Gastrocnemius medialis (tissue), 4 donors: ENCODE results near the gene PRKN. TPM values are rescaled to one million over a fixed set of nuclear protein-coding genes. Genes with fewer than 3 reads are reported as not detected.

Experiments used
- ATAC-seq, 2 donors: fragments of 150-250 bp; one replicate each; pipeline ENCODE4 v1.9.1; 2016
- DNase-seq, 2 donors: peaks; one replicate each; pipeline ENCODE4 v3.0.0-alpha.2; 2019
- H3K27ac ChIP-seq, 4 donors: fragments of 200-600 bp; sonication (generic); 1 replicate in 1 of 4; 2 replicates in 3 of 4; pipeline ENCODE4 v1.5.1; 2016 to 2018; ENCODE audit warnings: mild to moderate bottlenecking in 2 of 4, moderate library complexity in 1 of 4
- H3K27me3 ChIP-seq, 3 donors: fragments of 200-600 bp; sonication (generic) in 2 of 3; 1 replicate in 1 of 3; 2 replicates in 2 of 3; pipeline versions ENCODE4 v1.5.1 to v1.6.0; 2016 to 2019; ENCODE audit warnings: mild to moderate bottlenecking in 1 of 3, moderate library complexity in 1 of 3
- H3K36me3 ChIP-seq, 2 donors: fragments of 200-600 bp; sonication (generic) in 1 of 2; one replicate each; pipeline ENCODE4 v1.5.1; 2017 to 2018
- H3K4me1 ChIP-seq, 2 donors: fragments of 200-600 bp; sonication (generic) in 1 of 2; one replicate each; pipeline ENCODE4 v1.5.1; 2016 to 2017; ENCODE audit warnings: mild to moderate bottlenecking in 2 of 2
- H3K4me3 ChIP-seq, 4 donors: fragments of 200-600 bp; sonication (generic) in 3 of 4; 1 replicate in 1 of 4; 2 replicates in 3 of 4; pipeline ENCODE4 v1.5.1; 2016 to 2019; ENCODE audit warnings: mild to moderate bottlenecking in 2 of 4
- H3K9me3 ChIP-seq, 3 donors: fragments of 200-600 bp; sonication (generic) in 2 of 3; 1 replicate in 1 of 3; 2 replicates in 2 of 3; pipeline ENCODE4 v1.5.1; 2016 to 2019
- CTCF ChIP-seq, 5 experiments: fragments of 450-650 bp in 3 of 5; fragments of 200-600 bp in 2 of 5; sonication (generic) in 2 of 5; IDR thresholded peaks in 4 of 5; conservative IDR thresholded peaks in 1 of 5; 1 replicate in 4 of 5; 2 replicates in 1 of 5; pipeline ENCODE4 v1.5.1; 2016 to 2019; ENCODE audit warnings: antibody characterized with exemption in 5 of 5, mild to moderate bottlenecking in 3 of 5, moderate library complexity in 3 of 5
- POLR2A ChIP-seq, 2 donors: fragments of 450-650 bp; IDR thresholded peaks; one replicate each; pipeline ENCODE4 v1.6.1; 2017; ENCODE audit warnings: antibody characterized with exemption in 2 of 2, mild to moderate bottlenecking in 2 of 2, moderate library complexity in 2 of 2
- in situ Hi-C, 4 donors: fragments of 200-750 bp; cut with MboI; loops; one replicate each; pipeline versions ENCODE4 v1.15.0 to v1.8.0; 2017; ENCODE audit warnings: low sequenced_read_pairs in 4 of 4
- intact Hi-C: fragments of 100-400 bp; cut with DNase I; formaldehyde crosslinking; loops from one replicate; pipeline ENCODE4 v1.15.1; 2023; ENCODE audit warnings: low total_unique reads
- total RNA-seq, 4 donors: library from RNA; depleted of rRNA; stranded (reverse); fragments of >200 nt; gene quantifications; one replicate each; pipeline versions ENCODE4 v1.1.0 to v1.2.3, GENCODE V29; 2016

The PRKN gene
- total RNA-seq, 4 donors from 2014 or later = 8.4 to 21.6 (median 13.7) TPM

GRCh38 chr6:162701551-162701950 lies 26.0 kb downstream of the PRKN start:
- DNase-seq = no peak
- intact Hi-C loops = no loop called here
- no peaks in the 10 kb centered on the region for H3K9me3 ChIP-seq

GRCh38 chr6:162700966-162701365 lies 26.6 kb downstream of the PRKN start:
- no peaks in the 10 kb centered on the region for H3K36me3 ChIP-seq
- no peak for ATAC-seq

More at GRCh38 chr6:162701551-162701950, 26.0 kb downstream of the PRKN start:
- Histone ChIP-seq H3K4me3 (no peak overlapping the region), H3K27me3 (no peaks in the 10 kb centered on the region), H3K4me1 (peaks cover 12 to 14% of the 10 kb centered on the region in 2 donors), H3K36me3 (no peaks in the 10 kb centered on the region), H3K27ac (no peak overlapping the region)
- ATAC-seq = no peak
- in situ Hi-C loops = no loop called here
- TF ChIP-seq POLR2A (IDR thresholded peaks at IDR 0.05) = no peak
- TF ChIP-seq CTCF (IDR thresholded peaks at IDR 0.05 in 4 of 5, conservative IDR thresholded peaks at IDR 0.05 in 1 of 5) = no peak

GRCh38 chr6:162699961-162700360 lies 27.6 kb downstream of the PRKN start:
- DNase-seq = no peak
- no peak overlapping the region for H3K27ac ChIP-seq
- H3K9me3 ChIP-seq = no peaks in the 10 kb centered on the region
- TF ChIP-seq CTCF (IDR thresholded peaks at IDR 0.05 in 4 of 5, conservative IDR thresholded peaks at IDR 0.05 in 1 of 5) (no peak), POLR2A (IDR thresholded peaks at IDR 0.05) (no peak)
- no peak overlapping the region for H3K4me3 ChIP-seq
- H3K27me3 ChIP-seq = no peaks in the 10 kb centered on the region
- intact Hi-C loops = no loop called here
- no peak for ATAC-seq
- in situ Hi-C loops = no loop called here
- no peaks in the 10 kb centered on the region for H3K4me1 ChIP-seq
- no peaks in the 10 kb centered on the region for H3K36me3 ChIP-seq

More at GRCh38 chr6:162700966-162701365, 26.6 kb downstream of the PRKN start:
- TF ChIP-seq POLR2A (IDR thresholded peaks at IDR 0.05) = no peak
- no peak for TF ChIP-seq CTCF (IDR thresholded peaks at IDR 0.05 in 4 of 5, conservative IDR thresholded peaks at IDR 0.05 in 1 of 5)
- Histone ChIP-seq H3K9me3 (no peaks in the 10 kb centered on the region), H3K4me1 (peaks cover 7 to 8% of the 10 kb centered on the region in 2 donors), H3K4me3 (no peak overlapping the region), H3K27me3 (no peaks in the 10 kb centered on the region), H3K27ac (no peak overlapping the region)
- intact Hi-C loops (no loop called here), in situ Hi-C loops (no loop called here)
- no peak for DNase-seq

- Histone ChIP-seq H3K27ac (no peak overlapping the region), H3K36me3 (no peaks in the 10 kb centered on the region), H3K9me3 (no peaks in the 10 kb centered on the region), H3K27me3 (no peaks in the 10 kb centered on the region), H3K4me1 (no peaks in the 10 kb centered on the region), H3K4me3 (no peak overlapping the region)
- intact Hi-C loops = no loop called here
- in situ Hi-C loops = no loop called here
- DNase-seq (no peak), ATAC-seq (no peak)
- TF ChIP-seq POLR2A (IDR thresholded peaks at IDR 0.05) (no peak), CTCF (IDR thresholded peaks at IDR 0.05 in 4 of 5, conservative IDR thresholded peaks at IDR 0.05 in 1 of 5) (no peak)
These were observed 29.1 kb downstream of the PRKN start for GRCh38 chr6:162698440-162698839.

GRCh38 chr6:162697872-162698403 lies 29.6 kb downstream of the PRKN start:
- Histone ChIP-seq H3K4me1 (no peaks in the 10 kb centered on the region), H3K9me3 (no peaks in the 10 kb centered on the region), H3K27ac (no peak overlapping the region), H3K4me3 (no peak overlapping the region), H3K27me3 (no peaks in the 10 kb centered on the region), H3K36me3 (no peaks in the 10 kb centered on the region)
- no peak for ATAC-seq
- intact Hi-C loops (no loop called here), in situ Hi-C loops (no loop called here)
- DNase-seq = no peak
- TF ChIP-seq POLR2A (IDR thresholded peaks at IDR 0.05) = no peak
- TF ChIP-seq CTCF (IDR thresholded peaks at IDR 0.05 in 4 of 5, conservative IDR thresholded peaks at IDR 0.05 in 1 of 5) = no peak
